Measurements from ENCODE around the gene ADCY3.

DNA sequence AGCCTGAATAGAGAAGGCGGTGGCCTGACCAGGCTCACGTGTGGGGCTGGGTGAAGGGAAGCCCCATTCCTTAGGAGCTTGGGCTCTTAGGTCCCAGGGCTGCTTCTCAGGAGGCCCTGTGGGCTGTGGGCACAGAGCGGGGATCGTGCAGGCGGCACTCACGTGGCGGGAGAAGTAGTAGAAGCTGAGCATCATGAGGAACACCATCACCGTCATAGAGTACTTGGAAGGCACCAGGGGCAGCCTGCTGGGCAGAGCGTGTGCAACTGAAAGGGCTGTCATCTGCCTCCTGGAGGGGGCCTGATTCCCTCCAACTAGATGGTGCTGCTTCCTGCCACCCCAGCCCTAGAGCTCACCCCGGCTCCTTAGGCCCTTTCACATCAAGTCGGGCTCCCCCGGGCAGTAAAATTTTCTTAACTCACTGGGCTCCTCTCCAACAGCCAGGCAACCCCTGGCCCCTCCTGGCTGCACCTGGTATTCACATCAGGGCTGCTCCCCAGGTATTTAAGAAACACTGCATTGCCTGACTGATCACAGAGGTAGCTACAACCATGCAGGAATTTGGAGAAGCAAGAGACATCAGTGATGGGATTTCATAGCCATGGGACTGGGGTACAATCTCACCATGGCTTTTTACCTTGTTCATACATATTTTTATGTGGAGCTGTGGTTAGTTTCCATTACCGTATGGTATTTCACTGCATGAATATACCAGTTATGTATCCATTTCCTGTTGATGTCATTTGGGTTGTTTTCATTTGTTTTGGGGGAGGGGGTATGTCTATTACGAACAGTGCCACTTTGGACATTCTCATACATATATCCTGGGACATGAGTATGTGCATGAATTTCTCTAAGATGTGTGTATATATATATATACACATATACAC lies 93.9 kb downstream of the ADCY3 start:
- TF ChIP-seq ELF1 (IDR thresholded peaks at IDR 0.05), result no peak
- no peak for TF ChIP-seq CTCF (IDR thresholded peaks at IDR 0.05)
- TF ChIP-seq, protein P1, sequence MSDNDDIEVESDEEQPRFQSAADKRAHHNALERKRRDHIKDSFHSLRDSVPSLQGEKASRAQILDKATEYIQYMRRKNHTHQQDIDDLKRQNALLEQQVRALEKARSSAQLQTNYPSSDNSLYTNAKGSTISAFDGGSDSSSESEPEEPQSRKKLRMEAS (IDR thresholded peaks at IDR 0.05; ENCODE audit: low read depth), result no peak
- no peak for TF ChIP-seq SIN3A (IDR thresholded peaks at IDR 0.05; ENCODE audit: borderline replicate concordance, low read depth, low read length)
- no peak for TF ChIP-seq YY1 (IDR thresholded peaks at IDR 0.05; ENCODE audit: low read depth)
- TF ChIP-seq FOXJ3 (CRISPR knock-in tag; IDR thresholded peaks at IDR 0.05), result no peak
- no peak for TF ChIP-seq RAD21 (IDR thresholded peaks at IDR 0.05; ENCODE audit: low read length)
- TF ChIP-seq EP300 (IDR thresholded peaks at IDR 0.05; ENCODE audit: borderline replicate concordance in 1 of 2, low read depth in 1 of 2, low read length in 1 of 2), result no peak
- no peak for TF ChIP-seq POLR2AphosphoS5 (IDR thresholded peaks at IDR 0.05; ENCODE audit: low read depth, low read length)
- TF ChIP-seq RFX5 (IDR thresholded peaks at IDR 0.05; ENCODE audit: low read length), result no peak
- TF ChIP-seq ZBTB33 (IDR thresholded peaks at IDR 0.05; ENCODE audit: borderline replicate concordance, low read depth), result no peak
- TF ChIP-seq MXI1 (IDR thresholded peaks at IDR 0.05; ENCODE audit: low read depth, low read length), result no peak
- no peak for TF ChIP-seq USF2 (IDR thresholded peaks at IDR 0.05; ENCODE audit: borderline replicate concordance, low read depth, low read length)
- TF ChIP-seq EZH2phosphoT487 (IDR thresholded peaks at IDR 0.05; ENCODE audit: borderline replicate concordance, low read depth), result no peak
